ENCODE measurements around the gene SLC39A9.
"Not testable (repeated sequence)": the region's sequence is repeated elsewhere in the genome, so short reads cannot be mapped to it uniquely, and the experiment has no call there.

The SLC39A9 gene

DNA sequence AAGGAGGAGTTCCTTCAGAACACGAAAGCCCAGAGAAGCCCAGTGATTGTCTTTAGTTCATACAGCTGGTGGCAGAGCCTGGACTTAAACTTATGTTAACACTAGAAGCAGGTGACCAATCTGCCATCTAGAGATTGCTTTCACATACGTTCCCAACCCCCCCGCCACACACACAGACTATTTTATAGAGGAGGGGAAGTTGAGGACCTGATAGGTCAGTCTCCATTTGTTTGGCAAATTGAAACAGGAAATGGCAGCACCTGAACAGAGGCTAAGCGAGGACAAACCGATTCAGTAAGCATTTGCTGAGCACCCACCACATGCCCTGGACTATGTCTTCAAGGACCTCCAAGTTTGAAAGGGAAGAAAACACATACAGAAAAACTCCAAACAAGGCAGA lies 81.2 kb downstream of the SLC39A9 start:
- DNase-seq: no peak

DNA sequence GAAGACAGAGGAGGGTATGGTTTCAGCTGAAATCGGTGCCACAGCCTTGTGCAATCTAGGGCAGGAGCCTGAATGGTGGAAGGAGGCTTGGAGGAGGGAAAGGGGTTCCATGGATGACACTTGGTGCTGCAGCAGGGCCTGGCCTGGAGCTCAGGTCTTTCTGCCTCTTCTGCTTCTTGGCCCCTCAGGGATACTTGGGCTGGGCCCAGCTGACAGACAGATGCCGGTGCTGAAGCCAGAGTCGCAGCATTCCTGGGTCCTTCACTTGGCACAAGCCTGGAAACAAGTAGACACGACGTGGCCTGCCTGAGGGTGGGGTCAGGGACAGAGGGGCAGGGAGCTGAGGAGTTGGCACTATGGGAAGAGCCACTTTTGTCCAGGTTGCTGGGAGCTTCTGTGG lies 81.6 kb downstream of the SLC39A9 start:
- DNase-seq: no peak

DNA sequence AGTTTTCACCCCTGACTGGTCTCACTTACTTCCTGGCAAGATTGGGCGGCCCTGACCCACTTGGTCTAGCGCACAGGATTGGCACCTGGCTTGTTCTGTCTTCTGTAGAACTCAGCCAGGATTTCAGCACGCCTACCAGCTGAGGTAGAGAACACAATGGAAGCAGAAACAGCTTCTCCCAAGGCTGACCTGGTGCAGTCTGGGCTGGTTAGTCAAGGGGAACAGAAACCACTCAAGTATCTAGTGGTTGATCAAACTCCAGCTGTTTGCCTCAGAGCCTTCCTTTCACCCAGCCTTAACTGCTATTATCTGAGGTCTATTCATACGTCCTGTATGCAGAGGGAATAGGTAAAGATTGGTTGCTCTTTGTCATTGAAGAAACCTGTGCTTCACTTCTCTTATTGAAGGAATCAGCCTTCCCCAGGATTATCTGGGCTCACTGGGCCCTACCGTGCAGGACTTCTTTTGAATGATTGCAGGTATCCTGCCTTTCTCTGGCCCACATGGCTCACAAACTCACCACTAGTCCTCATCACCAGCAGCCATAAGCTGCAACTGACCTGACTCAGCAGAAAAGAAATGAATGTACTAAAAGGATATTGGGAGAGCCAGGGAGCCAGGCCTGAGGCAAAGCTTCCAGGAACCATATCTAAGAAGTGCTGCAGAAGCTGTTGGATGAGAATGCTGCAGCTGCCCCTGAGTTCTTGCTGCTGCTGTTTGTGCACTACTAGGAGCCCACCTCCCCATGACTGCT lies 83.5 kb downstream of the SLC39A9 start:
- no peak for DNase-seq

DNA sequence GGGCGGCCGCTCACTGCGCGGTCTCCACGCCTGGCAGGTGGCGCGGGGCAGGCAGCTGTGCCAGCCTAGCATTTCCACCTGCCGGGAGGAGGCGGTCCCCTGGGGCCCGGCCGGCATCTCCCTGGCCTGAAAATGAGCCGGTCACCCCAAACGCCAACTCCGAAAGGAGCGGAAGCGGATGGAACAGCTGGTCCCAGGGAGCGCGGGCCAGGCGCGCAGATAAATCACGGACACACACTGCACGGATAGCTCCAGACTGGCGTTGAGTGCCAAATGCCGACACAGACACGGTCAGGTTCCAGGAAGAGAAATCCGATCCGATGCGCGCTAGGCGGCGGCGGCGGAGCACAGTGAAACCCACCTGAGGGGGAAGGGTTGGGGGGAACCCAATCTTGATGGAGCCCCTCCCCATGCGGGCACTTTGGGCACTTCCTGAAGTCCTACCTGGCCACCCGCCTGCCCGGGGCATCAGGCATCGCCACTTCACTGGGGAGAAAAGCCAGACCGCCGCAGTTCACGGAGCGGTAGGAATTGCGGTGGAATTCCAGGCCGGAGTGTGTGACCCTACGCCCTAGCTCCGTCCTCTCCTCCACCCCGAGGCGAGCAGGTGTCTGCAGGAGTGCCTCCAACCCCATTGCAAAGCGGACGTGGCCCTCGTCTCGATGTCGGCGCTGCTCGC lies 85.4 kb downstream of the SLC39A9 start:
- no peak for DNase-seq

DNA sequence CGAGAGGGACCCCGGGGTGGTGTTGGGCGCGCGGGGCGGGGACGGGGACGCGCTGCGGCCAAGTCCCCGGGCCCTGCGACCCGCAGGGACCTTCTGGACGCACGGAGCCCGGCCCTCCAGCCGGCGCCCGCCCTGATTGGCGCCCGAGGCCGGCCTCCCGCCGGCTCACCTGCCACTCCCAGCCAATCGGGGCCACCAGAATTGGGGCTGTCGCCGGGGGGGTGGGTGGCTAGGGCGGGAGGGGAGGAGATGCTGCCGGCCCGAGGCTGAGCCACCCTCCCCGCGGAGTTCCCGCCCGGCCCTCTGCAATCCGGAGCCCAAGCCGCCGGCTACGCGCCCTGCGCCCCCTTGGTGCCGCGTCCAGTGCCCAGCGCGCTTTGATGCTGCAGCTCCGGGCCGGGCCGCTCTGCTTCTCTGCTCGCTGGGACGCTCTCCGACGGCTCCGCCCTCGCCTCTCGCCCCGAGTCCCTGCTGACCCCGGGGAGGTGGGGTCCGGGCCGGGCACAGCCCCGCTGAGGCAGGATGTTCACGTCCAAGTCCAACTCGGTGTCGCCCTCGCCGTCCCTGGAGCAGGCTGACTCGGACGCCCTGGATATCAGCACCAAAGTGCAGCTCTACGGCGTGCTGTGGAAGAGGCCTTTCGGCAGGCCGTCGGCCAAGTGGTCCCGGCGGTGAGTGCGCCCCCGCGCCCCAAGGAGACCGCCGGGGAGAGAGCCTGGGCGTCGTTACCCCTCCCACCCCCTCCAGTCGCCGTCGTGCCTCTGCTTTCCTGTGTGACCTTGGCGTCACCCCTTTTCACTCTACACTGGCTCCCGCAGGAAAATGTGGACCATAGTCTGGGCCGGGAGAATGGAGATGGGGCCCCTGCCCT lies 86.2 kb downstream of the SLC39A9 start, which contains the start of gene PLEKHD1:
PLEKHD1 (plus strand) TSS at position 285 of the 871 bp plus-strand sequence; CDS start at position 523, 238 bp downstream.
- no peak for DNase-seq

DNA sequence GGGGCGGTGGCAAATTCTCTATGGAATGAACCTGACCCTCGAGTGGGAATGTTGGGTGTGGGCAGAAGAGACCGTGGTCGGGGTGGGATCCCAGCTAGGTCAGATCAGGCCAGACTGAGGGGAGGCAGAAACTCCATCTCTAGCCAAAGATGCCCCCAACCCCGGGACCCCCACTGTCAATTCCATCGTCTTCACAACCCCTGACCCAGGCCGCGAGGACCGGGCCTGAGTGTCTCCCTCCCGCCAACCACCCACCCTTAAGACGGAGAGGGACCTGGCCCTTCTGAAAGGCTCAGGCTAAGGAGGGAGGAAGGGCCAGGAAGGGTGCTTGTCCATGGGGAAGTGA lies 86.8 kb downstream of the SLC39A9 start:
- no peak for DNase-seq

DNA sequence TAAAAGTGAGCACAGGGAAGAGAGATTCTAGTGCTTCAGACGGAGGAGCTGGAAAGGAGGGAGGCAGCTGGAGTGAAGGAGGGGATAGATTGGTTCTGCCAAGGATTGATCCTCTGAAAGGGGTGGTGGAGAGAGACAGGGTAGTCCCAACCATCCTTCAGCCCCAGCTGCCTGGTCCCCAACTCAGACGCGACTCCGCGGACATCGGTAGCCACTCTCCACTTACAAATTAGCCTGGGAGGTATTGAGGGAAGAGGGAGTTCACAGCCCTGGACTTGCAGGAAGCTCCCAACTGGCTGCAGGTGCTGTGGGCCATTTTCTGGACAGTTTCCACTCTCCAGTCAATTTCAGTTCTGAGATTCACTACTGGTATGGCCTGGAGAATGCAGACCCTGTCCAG lies 87.2 kb downstream of the SLC39A9 start:
- DNase-seq: no peak

DNA sequence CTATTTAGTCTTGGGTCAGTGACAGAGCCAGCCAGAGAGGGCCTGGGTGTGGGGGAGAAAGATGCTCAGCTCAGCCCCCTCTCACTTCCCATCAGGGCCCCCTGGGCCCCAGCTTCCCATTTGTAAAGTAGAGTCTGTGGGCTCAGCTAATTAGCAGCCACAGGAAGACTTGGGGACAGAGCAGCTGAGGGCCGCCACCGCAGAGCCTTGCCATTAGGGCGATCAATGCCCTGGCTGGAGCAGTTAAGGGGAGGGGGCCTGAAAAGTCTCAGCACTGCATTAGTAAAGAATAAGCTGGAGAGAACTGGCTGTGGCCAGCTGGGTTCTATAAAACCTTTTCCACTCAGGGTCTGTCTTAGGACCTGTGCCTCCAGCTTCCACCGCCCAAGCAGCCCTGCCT lies 88.7 kb downstream of the SLC39A9 start:
- no peak for DNase-seq

DNA sequence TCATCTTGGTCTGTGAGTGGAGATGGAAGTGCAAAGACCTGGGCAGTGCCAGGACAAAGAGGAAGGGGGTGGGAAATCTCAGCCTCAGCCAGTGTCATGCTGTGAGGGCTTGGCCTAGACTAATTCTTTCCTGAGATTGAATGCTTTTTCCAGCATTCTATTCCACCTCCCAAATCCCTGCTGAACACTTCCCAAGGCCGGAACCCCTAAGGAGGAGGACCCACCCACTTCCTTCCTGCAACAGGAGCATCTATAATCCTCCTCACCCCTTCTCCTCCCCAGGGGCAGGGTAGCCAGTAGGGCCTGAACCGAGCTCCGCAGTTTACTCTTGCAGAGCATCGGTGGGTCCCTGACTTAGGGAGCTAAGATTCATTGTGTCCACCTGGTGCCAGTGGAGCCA lies 89.3 kb downstream of the SLC39A9 start:
- no peak for DNase-seq

DNA sequence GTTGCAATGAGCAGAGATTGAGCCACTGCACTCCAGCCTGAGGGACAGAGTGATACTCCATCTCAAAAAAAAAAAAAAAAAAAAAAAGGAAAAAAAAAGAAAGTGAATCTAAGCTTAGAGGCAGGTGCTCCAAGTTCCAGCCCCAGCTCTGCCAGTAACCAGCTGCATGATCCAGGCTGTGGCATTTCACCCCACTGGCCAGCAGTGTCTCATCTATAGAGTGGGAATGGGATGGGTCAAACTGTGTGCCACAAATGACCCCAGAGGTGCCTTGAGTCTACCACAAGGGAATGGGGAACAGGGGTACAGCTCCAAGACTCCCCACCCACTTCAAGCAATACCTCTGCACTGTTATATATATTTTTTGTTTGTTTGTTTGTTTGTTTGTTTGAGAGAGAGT lies 91.0 kb downstream of the SLC39A9 start:
- no peak for DNase-seq

DNA sequence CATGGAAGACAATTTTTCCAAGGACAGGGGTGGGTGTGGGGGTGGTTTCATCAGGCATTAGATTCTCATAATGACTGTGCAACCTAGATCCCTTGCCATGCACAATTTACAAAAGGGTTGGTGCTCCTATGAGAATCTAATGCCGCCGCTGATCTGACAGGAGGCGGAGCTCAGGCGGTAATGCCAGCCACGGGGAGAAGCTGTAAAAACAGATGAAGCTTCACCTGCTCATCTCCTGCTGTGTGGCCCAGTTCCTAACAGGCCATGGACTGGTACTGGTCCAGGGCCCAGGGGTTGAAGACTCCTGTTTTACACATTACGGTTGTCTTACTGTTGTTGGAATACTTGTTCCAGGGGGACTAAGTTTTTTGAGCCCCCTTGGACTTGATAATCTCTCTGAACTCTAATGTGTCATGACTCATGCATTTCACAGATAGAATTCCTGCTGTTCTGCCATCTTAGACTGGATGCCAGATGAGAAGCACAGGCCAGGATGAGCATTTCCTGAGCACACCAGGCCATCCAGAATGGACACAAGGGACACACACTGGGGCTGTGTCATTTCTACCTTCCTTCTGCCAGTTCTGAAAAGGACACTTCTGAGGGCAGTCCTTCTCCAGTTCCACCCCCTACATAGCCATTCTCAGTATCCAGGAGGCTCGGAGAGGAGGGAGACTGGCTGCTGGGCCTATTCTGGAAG lies 91.9 kb downstream of the SLC39A9 start:
- no peak for DNase-seq

DNA sequence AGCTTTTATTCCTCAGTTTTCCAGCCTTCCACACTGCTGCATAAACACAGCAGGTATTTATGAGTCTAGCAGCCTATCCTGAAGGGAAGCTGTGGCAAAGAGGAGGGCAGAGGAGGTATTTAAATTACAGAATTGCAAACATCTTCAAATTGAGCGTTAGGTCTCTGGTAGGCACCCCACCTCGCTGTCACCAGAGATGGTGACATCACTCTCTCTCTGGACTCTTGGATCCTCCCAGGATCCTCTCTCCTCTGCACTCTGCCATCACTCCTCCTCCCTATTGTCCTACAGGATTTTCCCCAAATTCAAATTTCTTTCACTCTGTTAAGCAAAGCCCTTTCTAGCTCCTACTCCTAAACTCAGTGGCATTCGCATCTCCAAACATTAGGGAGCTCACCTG lies 92.7 kb downstream of the SLC39A9 start:
- no peak for DNase-seq

DNA sequence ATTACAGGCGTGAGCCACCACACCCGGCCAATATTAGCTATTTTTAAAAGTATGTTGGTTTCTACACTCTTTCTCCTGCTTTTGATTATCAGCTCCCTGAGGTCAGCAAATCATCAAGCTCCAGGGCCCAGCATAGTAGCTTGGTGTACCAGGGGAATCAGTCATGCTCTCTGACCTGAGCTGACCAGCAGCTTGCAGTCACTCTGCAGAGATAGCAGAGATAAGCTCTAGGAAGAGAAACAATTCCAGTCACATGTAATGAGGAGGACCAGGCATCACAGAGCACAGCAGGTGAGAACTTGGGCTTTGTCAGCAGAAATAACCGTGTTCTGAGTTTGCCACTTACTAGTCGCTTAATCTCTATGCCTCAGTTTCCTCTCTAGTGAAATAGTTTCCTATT lies 94.5 kb downstream of the SLC39A9 start:
- no peak for DNase-seq

DNA sequence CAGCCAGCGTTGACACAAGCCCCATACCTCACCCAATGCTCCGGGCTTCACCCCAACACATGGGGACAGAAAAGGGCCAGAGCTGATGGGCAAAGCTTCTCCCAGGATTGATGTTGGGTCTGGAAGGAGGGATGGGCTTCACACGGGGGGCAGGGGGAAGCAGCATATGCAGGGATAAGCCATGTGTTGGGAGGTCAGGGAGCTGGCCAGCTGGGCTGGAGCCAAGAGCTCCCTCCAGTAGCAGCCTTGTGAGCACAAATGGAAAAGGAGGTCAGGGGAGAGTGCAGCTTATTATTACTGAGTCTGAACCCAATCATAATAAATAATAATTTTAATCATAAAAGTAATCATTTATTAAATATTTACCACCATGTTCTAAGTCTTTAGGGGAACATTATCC lies 95.3 kb downstream of the SLC39A9 start:
- no peak for DNase-seq

DNA sequence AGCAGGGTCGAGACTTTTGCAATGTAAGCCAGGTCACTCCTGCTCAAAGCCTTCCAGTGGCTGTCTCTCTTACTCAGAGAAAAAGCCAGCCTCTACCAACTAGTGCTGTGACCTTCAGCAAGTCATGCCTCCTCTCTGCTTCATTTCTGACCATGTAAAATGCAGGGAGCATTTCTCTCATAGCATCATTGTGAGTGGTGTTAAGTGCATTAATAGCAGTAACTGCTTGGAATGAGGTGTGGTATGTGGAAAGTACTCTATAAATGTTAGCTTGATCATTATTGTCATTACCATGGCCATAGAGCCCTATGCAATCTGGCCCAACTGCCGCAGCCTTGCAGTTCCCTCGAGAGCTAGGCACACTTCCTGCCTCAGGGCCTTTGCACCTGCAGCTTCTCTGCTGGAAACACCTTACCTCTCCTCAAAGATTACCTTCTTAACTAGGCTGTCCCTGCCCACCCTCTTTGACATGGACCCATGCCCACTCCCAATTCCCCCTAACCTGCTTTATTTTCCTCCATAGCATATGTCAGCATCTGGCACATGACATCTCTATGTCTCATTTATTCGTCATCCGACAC lies 96.9 kb downstream of the SLC39A9 start:
- DNase-seq: no peak

DNA sequence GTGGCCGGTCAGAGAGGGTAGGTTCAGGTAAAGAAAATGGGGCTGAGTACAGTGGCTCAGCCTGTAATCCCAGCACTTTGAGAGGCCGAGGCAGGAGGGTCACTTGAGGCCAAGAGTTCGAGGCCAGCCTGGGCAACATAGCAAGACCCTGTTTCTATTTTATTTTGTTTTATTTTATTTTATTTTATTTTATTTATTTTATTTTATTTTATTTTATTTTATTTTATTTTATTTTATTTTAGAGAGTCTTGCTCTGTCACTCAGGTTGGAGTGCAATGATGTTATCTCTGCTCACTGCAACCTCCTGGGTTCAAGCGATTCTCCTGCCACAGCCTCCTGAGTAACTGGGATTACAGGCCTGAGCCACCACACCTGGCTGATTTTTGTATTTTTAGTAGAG lies 99.4 kb downstream of the SLC39A9 start:
- DNase-seq: not testable (repeated sequence)

DNA sequence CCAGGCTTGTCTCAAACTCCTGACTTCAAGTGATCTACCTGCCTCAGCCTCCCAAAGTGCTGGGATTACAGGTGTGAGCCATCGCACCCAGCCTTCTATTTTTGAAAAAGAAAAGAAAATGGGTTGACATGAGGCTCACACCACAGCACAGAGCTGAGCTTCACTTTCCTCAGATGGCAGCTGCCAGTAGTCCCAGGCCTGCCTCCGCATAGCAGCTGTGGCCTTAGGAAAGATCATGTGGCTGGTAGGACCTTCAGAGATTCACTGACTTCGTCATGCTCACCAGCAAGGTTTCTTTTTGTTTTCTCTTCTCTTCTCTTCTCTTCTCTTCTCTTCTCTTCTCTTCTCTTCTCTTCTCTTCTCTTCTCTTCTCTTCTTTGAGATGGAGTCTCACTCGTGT lies 99.8 kb downstream of the SLC39A9 start:
- not testable (repeated sequence) for DNase-seq

DNA sequence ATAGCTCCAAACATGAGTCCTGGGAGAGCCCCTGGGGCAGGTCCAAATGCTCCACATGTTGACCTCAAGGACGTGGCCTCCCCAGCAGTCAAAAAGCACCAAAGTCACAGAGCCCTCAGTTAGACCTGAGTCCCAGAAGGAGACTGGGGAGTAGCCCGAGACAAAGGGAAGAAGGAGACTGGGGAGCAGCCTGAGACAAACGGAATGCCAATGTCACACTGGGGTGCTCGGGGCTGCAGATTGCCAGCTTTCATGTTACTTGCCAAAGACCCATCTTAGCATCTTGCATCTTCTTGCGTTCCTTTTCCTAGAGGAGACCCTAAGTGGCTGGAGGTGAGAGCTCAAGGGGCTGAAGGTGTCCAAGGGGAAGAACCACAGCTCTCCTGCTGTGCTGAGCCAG lies 100.9 kb downstream of the SLC39A9 start:
- no peak for DNase-seq

DNA sequence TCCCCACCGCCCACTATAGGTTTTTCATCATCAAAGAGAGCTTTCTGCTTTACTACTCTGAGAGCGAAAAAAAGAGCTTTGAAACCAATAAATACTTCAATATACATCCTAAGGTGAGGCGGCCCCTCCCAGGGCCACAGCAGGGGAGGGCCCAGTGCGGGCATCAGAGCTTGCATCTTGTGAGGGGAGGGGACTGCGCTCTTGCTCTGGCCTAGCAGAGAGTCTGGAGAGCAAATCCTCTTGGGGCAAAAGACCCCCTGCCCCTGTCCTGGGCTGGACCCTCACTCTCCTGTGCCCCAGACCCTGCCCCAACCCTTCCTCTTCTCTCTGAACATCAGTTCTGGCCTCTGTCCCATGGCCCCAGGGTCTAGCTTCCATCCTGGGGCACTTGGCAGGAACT lies 101.6 kb downstream of the SLC39A9 start:
- DNase-seq: no peak

DNA sequence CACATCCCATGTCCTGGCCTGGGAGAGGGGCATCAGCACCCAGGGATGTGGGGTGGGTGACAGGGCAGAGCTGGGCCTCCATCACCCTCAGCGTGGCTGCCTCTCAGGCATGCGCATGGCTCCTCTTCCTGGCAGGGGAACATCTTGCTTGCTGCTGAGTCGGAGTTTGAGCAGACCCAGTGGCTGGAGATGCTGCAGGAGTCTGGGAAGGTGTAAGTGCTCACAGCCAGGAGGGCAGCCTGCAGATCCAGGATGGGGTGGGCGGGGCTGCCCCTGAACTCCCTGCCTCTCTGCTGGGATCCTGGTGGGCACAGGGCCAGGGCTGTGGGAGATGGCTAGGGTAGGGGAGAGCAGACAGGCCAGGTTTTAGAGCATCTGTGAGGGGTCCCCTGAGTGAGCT lies 102.2 kb downstream of the SLC39A9 start:
- no peak for DNase-seq

DNA sequence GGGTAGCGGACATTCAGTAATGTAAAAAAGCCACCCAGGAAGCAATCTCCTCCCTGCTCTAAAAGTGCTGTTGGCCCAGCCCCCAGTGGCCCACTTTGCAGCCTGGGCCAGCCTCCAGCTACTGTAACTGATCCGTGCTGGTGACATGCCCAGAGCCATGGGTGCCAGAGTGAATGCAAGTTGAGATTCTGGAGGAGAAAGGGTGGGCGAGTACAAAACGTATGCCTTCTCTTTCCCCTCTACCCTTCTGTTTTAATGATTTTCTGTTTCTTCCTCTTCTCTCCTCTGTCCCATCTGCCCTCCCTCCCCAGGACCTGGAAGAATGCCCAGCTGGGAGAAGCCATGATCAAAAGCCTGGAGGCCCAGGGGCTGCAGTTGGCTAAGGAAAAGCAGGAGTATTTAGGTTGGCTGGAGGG lies 102.9 kb downstream of the SLC39A9 start:
- no peak for DNase-seq

DNA sequence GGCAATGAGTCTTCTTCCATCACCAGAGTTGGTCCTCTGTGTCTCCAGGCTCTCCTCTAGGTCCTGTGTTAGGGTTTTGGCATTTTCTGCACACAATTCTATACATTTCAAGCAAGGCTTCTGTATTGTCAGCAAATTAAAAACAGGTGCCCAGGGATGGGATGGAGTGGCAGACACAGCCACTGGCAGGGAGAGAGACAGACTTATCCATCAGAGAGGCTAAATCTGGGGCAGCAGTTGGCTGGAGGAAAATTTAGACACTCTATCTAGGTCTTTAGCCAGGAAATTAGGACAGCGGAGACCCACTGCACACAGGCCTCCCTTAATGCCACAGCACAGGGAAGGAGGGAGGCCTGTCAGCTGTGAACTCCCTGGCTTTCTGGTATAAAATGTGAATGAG lies 106.3 kb downstream of the SLC39A9 start:
- no peak for DNase-seq
